K562 treated with DMSO at 1 percent for 48 hours (cell line): ENCODE measurements around the gene EIF5. TPM values are rescaled to one million over a fixed set of nuclear protein-coding genes. Genes with fewer than 3 reads are reported as not detected.

ENCODE experiments used
- total RNA-seq: library from RNA; unstranded; fragments of 300-600 nt; gene quantifications from 2 replicates; pipeline ENCODE4 v1.2.3, GENCODE V29; 2022; ENCODE audit warnings: low replicate concordance; ENCODE audit errors: extremely low read depth

EIF5 gene
- 386 TPM in 1 of 2 replicates, not detected in the other for total RNA-seq

GRCh38 chr14:103333754-103334643 lies at the start of gene EIF5:
TSS of gene EIF5 (plus strand) at chr14:103334237. CDS start at chr14:103335861, 1,624 bp downstream.

GRCh38 chr14:103385152-103385928 lies 51.3 kb downstream of the EIF5 start, which contains the start of gene MARK3:
TSS of gene MARK3 (plus strand) at chr14:103385415. CDS start at chr14:103386030, 615 bp downstream.

Other genes starting within 250 kb of the EIF5 start
- not detected in 2 replicates for gene EXOC3L4, start 239.5 kb upstream of the EIF5 start, total RNA-seq
- gene TNFAIP2, start 210.8 kb upstream of the EIF5 start, total RNA-seq, result not detected in 2 replicates
- not detected in 2 replicates for gene MARK3, start 51.2 kb downstream of the EIF5 start, total RNA-seq
- not detected in 2 replicates for gene CKB, start 188.6 kb downstream of the EIF5 start, total RNA-seq
- not detected in 2 replicates for gene TRMT61A, start 195.0 kb downstream of the EIF5 start, total RNA-seq
- not detected in 2 replicates for gene BAG5, start 228.4 kb downstream of the EIF5 start, total RNA-seq
- not detected in 2 replicates for gene COA8, start 228.7 kb downstream of the EIF5 start, total RNA-seq